H9 (cell line): Measurements from ENCODE around the gene HS3ST4. TPM values are rescaled to one million over a fixed set of nuclear protein-coding genes. Genes with fewer than 3 reads are reported as not detected.

Source experiments
- DNase-seq: peaks from one replicate; pipeline ENCODE4 v3.0.0-alpha.2; 2017
- H2AFZ ChIP-seq: one replicate; pipeline ENCODE4 v1.6.1; 2013; ENCODE audit warnings: mild to moderate bottlenecking, low read length, control low read depth, moderate library complexity
- H2AK5ac ChIP-seq: 2 replicates; pipeline ENCODE4 v1.6.1; 2013; ENCODE audit warnings: low read length, control low read depth, mixed read lengths; ENCODE audit not compliant: insufficient read length
- H2BK120ac ChIP-seq: one replicate; pipeline ENCODE4 v1.6.1; 2013; ENCODE audit warnings: low read depth, mild to moderate bottlenecking, low read length, control low read depth, inconsistent platforms; ENCODE audit not compliant: poor library complexity, severe bottlenecking
- H2BK12ac ChIP-seq: 2 replicates; pipeline ENCODE4 v1.6.1; 2013; ENCODE audit warnings: low read length, control low read depth, mixed read lengths, low read depth; ENCODE audit not compliant: insufficient read length
- H2BK15ac ChIP-seq: 2 replicates; pipeline ENCODE4 v1.6.1; 2013; ENCODE audit warnings: low read depth, low read length, control low read depth
- H2BK20ac ChIP-seq: one replicate; pipeline ENCODE4 v1.6.1; 2013; ENCODE audit warnings: low read depth, mild to moderate bottlenecking, low read length, control low read depth, inconsistent platforms; ENCODE audit not compliant: poor library complexity, severe bottlenecking
- H2BK5ac ChIP-seq: 2 replicates; pipeline ENCODE4 v1.6.1; 2013; ENCODE audit warnings: low read length, control low read depth, mixed read lengths; ENCODE audit not compliant: insufficient read length
- H3K14ac ChIP-seq: 2 replicates; pipeline ENCODE4 v1.6.1; 2013; ENCODE audit warnings: low read length, control low read depth; ENCODE audit not compliant: insufficient read depth
- H3K18ac ChIP-seq: 2 replicates; pipeline ENCODE4 v1.6.1; 2013; ENCODE audit warnings: low read depth, mild to moderate bottlenecking, mixed read lengths, low read length, control low read depth; ENCODE audit not compliant: insufficient read length
- H3K23ac ChIP-seq: 2 replicates; pipeline ENCODE4 v1.6.1; 2013; ENCODE audit warnings: low read length, control low read depth, mixed read lengths, low read depth; ENCODE audit not compliant: insufficient read length
- H3K23me2 ChIP-seq: 2 replicates; pipeline ENCODE4 v1.6.1; 2013; ENCODE audit warnings: low read depth, mild to moderate bottlenecking, mixed read lengths, low read length, control low read depth; ENCODE audit not compliant: insufficient read length, poor library complexity, severe bottlenecking
- H3K27ac ChIP-seq: 2 replicates; pipeline ENCODE4 v1.5.1; 2013; ENCODE audit warnings: low read length, control low read depth, mixed read lengths, low read depth; ENCODE audit not compliant: insufficient read length
- H3K27me3 ChIP-seq: 2 replicates; pipeline ENCODE4 v1.6.1; 2013; ENCODE audit warnings: low read length, control low read depth, inconsistent platforms; ENCODE audit not compliant: insufficient read depth
- H3K4ac ChIP-seq: 2 replicates; pipeline ENCODE4 v1.6.1; 2013; ENCODE audit warnings: low read depth, mild to moderate bottlenecking, control low read depth, inconsistent platforms, low read length, moderate library complexity
- H3K4me1 ChIP-seq: 2 replicates; pipeline ENCODE4 v1.6.1; 2013; ENCODE audit warnings: low read length, control low read depth, inconsistent platforms; ENCODE audit not compliant: insufficient read depth
- H3K4me2 ChIP-seq: 2 replicates; pipeline ENCODE4 v1.6.1; 2013; ENCODE audit warnings: low read length, control low read depth, mixed read lengths; ENCODE audit not compliant: insufficient read length, insufficient read depth
- H3K56ac ChIP-seq: 2 replicates; pipeline ENCODE4 v1.6.1; 2013; ENCODE audit warnings: low read depth, mild to moderate bottlenecking, mixed read lengths, low read length, control low read depth; ENCODE audit not compliant: insufficient read length
- H3K79me1 ChIP-seq: 2 replicates; pipeline ENCODE4 v1.6.1; 2013; ENCODE audit warnings: low read depth, mild to moderate bottlenecking, moderate library complexity, low read length, control low read depth, inconsistent platforms; ENCODE audit not compliant: insufficient read depth, poor library complexity, severe bottlenecking
- H3K79me2 ChIP-seq: 2 replicates; pipeline ENCODE4 v1.6.1; 2013; ENCODE audit warnings: low read length, control low read depth, inconsistent platforms; ENCODE audit not compliant: insufficient read depth
- H3K9ac ChIP-seq: 2 replicates; pipeline ENCODE4 v1.6.1; 2013; ENCODE audit warnings: low read length, control low read depth, mixed read lengths; ENCODE audit not compliant: insufficient read length; ENCODE audit errors: extremely low read depth
- H3K9me3 ChIP-seq: one replicate; pipeline ENCODE4 v1.6.1; 2013; ENCODE audit warnings: low read depth, low read length, inconsistent platforms; ENCODE audit not compliant: control insufficient read depth
- H3T11ph ChIP-seq: one replicate; pipeline ENCODE4 v1.6.1; 2013; ENCODE audit warnings: mild to moderate bottlenecking, low read length, control low read depth, inconsistent platforms
- H4K20me1 ChIP-seq: one replicate; pipeline ENCODE4 v1.6.1; 2013; ENCODE audit not compliant: control insufficient read depth, insufficient read length, insufficient read depth
- H4K5ac ChIP-seq: 2 replicates; pipeline ENCODE4 v1.6.1; 2013; ENCODE audit warnings: low read depth, mild to moderate bottlenecking, mixed read lengths, low read length, control low read depth; ENCODE audit not compliant: insufficient read length
- H4K8ac ChIP-seq: replicated peaks from 2 replicates; pipeline ENCODE4 v1.6.1; 2013; ENCODE audit warnings: low read length, control low read depth, mixed read lengths, low read depth; ENCODE audit not compliant: insufficient read length
- H4K91ac ChIP-seq: 2 replicates; pipeline ENCODE4 v1.6.1; 2013; ENCODE audit warnings: low read depth, mild to moderate bottlenecking, moderate library complexity, mixed read lengths, low read length, control low read depth; ENCODE audit not compliant: insufficient read length
- H3K27ac Mint-ChIP-seq, 3 experiments: 2 replicates in 2 of 3; 3 replicates in 1 of 3; pipeline ENCODE4 v1.8.0; 2020 to 2021; ENCODE audit warnings: mixed read lengths in 3 of 3, mild to moderate bottlenecking in 1 of 3, moderate library complexity in 1 of 3
- H3K27me3 Mint-ChIP-seq: 2 replicates; pipeline ENCODE4 v1.8.0; 2021; ENCODE audit warnings: low read depth, mild to moderate bottlenecking, moderate library complexity, mixed read lengths
- H3K36me3 Mint-ChIP-seq, 3 experiments: 2 replicates in 2 of 3; 3 replicates in 1 of 3; pipeline ENCODE4 v1.8.0; 2020 to 2021; ENCODE audit warnings: low read depth in 3 of 3, mixed read lengths in 3 of 3; ENCODE audit not compliant: insufficient read depth in 1 of 3
- H3K4me1 Mint-ChIP-seq, 2 experiments: 2 replicates each; pipeline ENCODE4 v1.8.0; 2020; ENCODE audit warnings: mixed read lengths in 2 of 2
- H3K4me3 Mint-ChIP-seq, 2 experiments: 2 replicates in 1 of 2; 3 replicates in 1 of 2; pipeline ENCODE4 v1.8.0; 2020 to 2021; ENCODE audit warnings: mild to moderate bottlenecking in 2 of 2, mixed read lengths in 2 of 2, moderate library complexity in 1 of 2
- H3K9me3 Mint-ChIP-seq, 2 experiments: 2 replicates in 1 of 2; 3 replicates in 1 of 2; pipeline ENCODE4 v1.8.0; 2020; ENCODE audit warnings: mild to moderate bottlenecking in 2 of 2, mixed read lengths in 2 of 2, moderate library complexity in 1 of 2
- CTCF ChIP-seq: fragments of 200-600 bp; sonication (generic); conservative IDR thresholded peaks from 3 replicates; pipeline ENCODE4 v1.8.0; 2021; ENCODE audit warnings: antibody characterized with exemption, mild to moderate bottlenecking
- WGBS: extraction: QIAGEN DNeasy Blood & Tissue Kit; methylation state at CpG from one replicate; pipeline ENCODE4 v1.1.7; 2013; ENCODE audit warnings: missing lambda C conversion rate, low lambda C conversion rate, mixed read lengths; ENCODE audit not compliant: insufficient read length; ENCODE audit errors: extremely low coverage; 5-methylcytosine and 5-hydroxymethylcytosine counted together
- total RNA-seq: library from RNA; stranded (reverse); gene quantifications from 2 replicates; pipeline ENCODE4 v1.2.1, GENCODE V29; 2021

The HS3ST4 gene
- total RNA-seq, 1 experiment from 2014 or later, result 1.7 TPM

GRCh38 chr16:25897702-25898101 lies 205.9 kb downstream of the HS3ST4 start:
- TF ChIP-seq CTCF, result no peak
- H4K20me1 ChIP-seq, result no peaks in the 10 kb centered on the region
- no peak overlapping the region for H4K91ac ChIP-seq
- no peaks in the 10 kb centered on the region for H3K79me1 ChIP-seq
- no peak overlapping the region for H2AK5ac ChIP-seq
- H3K4ac ChIP-seq, result no peak overlapping the region
- no peak overlapping the region for H3K9ac ChIP-seq
- H3K14ac ChIP-seq, result no peak overlapping the region
- H3K79me2 ChIP-seq, result no peaks in the 10 kb centered on the region
- H2AFZ ChIP-seq, result no peak overlapping the region
- H3K4me1 Mint-ChIP-seq, result peaks cover 0 to 14% of the 10 kb centered on the region in 2 experiments; a peak in 3 of 4 replicates
- H2BK15ac ChIP-seq, result no peak overlapping the region
- peak overlapping the region in 1 of 3 experiments; percentile 37; a peak in 1 of 7 replicates for H3K27ac Mint-ChIP-seq
- H4K8ac ChIP-seq, result no peak overlapping the region
- no peak overlapping the region for H3T11ph ChIP-seq
- no peak overlapping the region for H3K4me3 Mint-ChIP-seq
- H3K9me3 Mint-ChIP-seq, result no peaks in the 10 kb centered on the region
- no peak overlapping the region for H2BK120ac ChIP-seq
- no peak overlapping the region for H4K5ac ChIP-seq
- no peak overlapping the region for H3K18ac ChIP-seq
- no peaks in the 10 kb centered on the region for H3K27me3 ChIP-seq
- H2BK20ac ChIP-seq, result no peak overlapping the region
- H3K27ac ChIP-seq, result no peak overlapping the region
- H3K23me2 ChIP-seq, result no peaks in the 10 kb centered on the region
- no peaks in the 10 kb centered on the region for H3K36me3 Mint-ChIP-seq
- no peak for DNase-seq
- no peaks in the 10 kb centered on the region for H3K4me1 ChIP-seq
- no peak overlapping the region for H2BK12ac ChIP-seq
- no CpG with 5 or more reads among the region's 10 CpGs for WGBS
- H2BK5ac ChIP-seq, result no peak overlapping the region
- no peak overlapping the region for H3K4me2 ChIP-seq
- no peaks in the 10 kb centered on the region for H3K27me3 Mint-ChIP-seq
- H3K23ac ChIP-seq, result no peak overlapping the region
- H3K56ac ChIP-seq, result no peak overlapping the region
- no peaks in the 10 kb centered on the region for H3K9me3 ChIP-seq
